HL-60 (cell line): ENCODE measurements around the gene KRT27.

ENCODE experiments used
- DNase-seq, 2 experiments: peaks; one replicate each; pipeline ENCODE4 v3.0.0-alpha.2; 2010 to 2020; ENCODE audit warnings: low read depth in 1 of 2, low spot score in 1 of 2
- H3K27ac ChIP-seq: fragments of 250-450 bp; sonication (Bioruptor Pico); replicated peaks from 2 replicates; pipeline ENCODE4 v1.5.1; 2020; ENCODE audit warnings: mild to moderate bottlenecking, moderate library complexity
- H3K27me3 ChIP-seq: fragments of 250-450 bp; sonication (Bioruptor Pico); 2 replicates; pipeline ENCODE4 v1.5.1; 2021; ENCODE audit warnings: mild to moderate bottlenecking, moderate library complexity; ENCODE audit not compliant: insufficient read depth, poor library complexity, severe bottlenecking
- H3K4me3 ChIP-seq: replicated peaks from 2 replicates; pipeline ENCODE4 v1.5.1; 2011; ENCODE audit warnings: mild to moderate bottlenecking, control low read depth, low read length; ENCODE audit not compliant: insufficient read depth
- GABPA ChIP-seq: IDR thresholded peaks from 2 replicates; pipeline ENCODE4 v1.6.1; 2012; ENCODE audit warnings: low read depth
- POLR2AphosphoS5 ChIP-seq: IDR thresholded peaks from 2 replicates; pipeline ENCODE4 v1.6.1; 2012; ENCODE audit warnings: low read depth
- REST ChIP-seq: IDR thresholded peaks from 2 replicates; pipeline ENCODE4 v1.6.1; 2012; ENCODE audit warnings: low read depth; ENCODE audit not compliant: insufficient replicate concordance
- SPI1 ChIP-seq: IDR thresholded peaks from 2 replicates; pipeline ENCODE4 v1.6.1; 2012; ENCODE audit warnings: low read depth, mild to moderate bottlenecking, borderline replicate concordance
- TF ChIP-seq, protein P1 (sequence below): IDR thresholded peaks from one replicate; pipeline ENCODE4 v1.5.1; 2011; ENCODE audit warnings: low read length, control low read depth, inconsistent platforms; ENCODE audit not compliant: insufficient read depth

The KRT27 gene

DNA sequence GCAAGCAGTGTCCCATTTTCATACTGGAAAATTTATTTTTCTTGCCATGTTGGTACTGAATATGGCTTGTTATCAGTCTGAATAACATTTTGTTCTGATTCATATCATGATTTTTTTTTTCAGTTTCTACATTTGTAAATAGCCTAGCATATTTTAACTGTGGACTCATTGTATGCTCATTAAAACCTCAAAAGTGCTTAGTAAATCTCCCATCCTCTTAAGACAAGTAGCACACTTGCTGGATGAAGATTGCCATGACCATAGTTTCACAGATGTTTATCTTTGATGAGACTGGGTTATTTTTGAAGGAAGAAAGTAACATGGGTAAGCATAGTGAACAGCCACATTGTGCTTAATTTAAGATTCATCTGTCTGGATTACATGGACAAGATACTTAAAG lies 39.2 kb upstream of the KRT27 start:
- Histone ChIP-seq H3K4me3 (no peak overlapping the region), H3K27ac (no peak overlapping the region), H3K27me3 (no peaks in the 10 kb centered on the region)
- DNase-seq, result no peak
- TF ChIP-seq REST (no peak), GABPA (no peak), SPI1 (no peak), POLR2AphosphoS5 (no peak)
- TF ChIP-seq, protein P1, sequence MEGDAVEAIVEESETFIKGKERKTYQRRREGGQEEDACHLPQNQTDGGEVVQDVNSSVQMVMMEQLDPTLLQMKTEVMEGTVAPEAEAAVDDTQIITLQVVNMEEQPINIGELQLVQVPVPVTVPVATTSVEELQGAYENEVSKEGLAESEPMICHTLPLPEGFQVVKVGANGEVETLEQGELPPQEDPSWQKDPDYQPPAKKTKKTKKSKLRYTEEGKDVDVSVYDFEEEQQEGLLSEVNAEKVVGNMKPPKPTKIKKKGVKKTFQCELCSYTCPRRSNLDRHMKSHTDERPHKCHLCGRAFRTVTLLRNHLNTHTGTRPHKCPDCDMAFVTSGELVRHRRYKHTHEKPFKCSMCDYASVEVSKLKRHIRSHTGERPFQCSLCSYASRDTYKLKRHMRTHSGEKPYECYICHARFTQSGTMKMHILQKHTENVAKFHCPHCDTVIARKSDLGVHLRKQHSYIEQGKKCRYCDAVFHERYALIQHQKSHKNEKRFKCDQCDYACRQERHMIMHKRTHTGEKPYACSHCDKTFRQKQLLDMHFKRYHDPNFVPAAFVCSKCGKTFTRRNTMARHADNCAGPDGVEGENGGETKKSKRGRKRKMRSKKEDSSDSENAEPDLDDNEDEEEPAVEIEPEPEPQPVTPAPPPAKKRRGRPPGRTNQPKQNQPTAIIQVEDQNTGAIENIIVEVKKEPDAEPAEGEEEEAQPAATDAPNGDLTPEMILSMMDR, result no peak

GRCh38 chr17:40820228-40820838 lies 38.0 kb upstream of the KRT27 start:
- Histone ChIP-seq H3K27me3 (no peaks in the 10 kb centered on the region), H3K4me3 (no peak overlapping the region), H3K27ac (no peak overlapping the region)
- DNase-seq, result no peak
- no peak for TF ChIP-seq REST
- TF ChIP-seq POLR2AphosphoS5, result no peak
- no peak for TF ChIP-seq SPI1
- TF ChIP-seq GABPA, result no peak
- TF ChIP-seq, protein P1, result no peak

DNA sequence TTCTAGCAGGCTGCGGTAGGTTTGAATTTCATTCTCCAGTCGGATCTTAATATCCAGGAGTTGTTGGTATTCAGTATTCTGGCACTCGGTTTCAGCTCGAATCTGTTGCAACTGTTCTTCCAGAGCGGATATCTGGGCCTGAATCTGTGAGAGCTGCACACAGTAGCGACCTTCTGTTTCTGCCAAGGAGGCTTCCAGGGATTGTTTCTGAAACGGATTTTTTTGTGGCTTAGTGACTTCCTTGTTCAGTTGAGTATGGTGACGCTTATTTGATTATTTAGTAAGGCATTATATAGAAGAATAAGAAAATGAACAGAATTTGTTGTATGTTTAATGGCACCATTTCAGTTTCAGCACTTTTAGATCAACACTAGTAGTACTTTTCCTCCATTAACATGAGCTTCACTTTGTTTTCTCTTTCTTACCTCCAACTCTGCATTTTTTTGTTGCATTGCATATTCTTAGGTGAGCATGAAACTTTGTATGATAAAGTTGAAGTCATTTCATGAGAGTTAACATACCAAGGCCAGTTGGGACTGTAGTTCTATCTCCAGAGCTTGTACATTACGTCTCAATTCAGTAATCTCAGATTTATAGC lies 37.3 kb upstream of the KRT27 start:
- Histone ChIP-seq H3K4me3 (peak overlapping the region; percentile 51), H3K27ac (peak overlapping the region; percentile 56), H3K27me3 (no peaks in the 10 kb centered on the region)
- TF ChIP-seq, protein P1, result no peak
- no peak for TF ChIP-seq REST
- TF ChIP-seq POLR2AphosphoS5, result no peak
- TF ChIP-seq GABPA, result no peak
- TF ChIP-seq SPI1, result no peak
- peak in 1 of 2 experiments; percentile 15 for DNase-seq
